ENCODE measurements around the gene FAM240A. TPM values are rescaled to one million over a fixed set of nuclear protein-coding genes. Genes with fewer than 3 reads are reported as not detected.

FAM240A gene
- total and polyA plus RNA-seq, 9 donors = 0.17 TPM; not detected in 8

- Histone ChIP-seq H3K27me3 (no peaks in the 10 kb centered on the region), H3K4me3 (no peak overlapping the region), H3K36me3 (no peaks in the 10 kb centered on the region), H3K4me1 (ENCODE audit: insufficient read depth) (peaks cover 2% of the 10 kb centered on the region), H3K27ac (no peak overlapping the region), H3K9me3 (no peaks in the 10 kb centered on the region)
- 33 to 49% (median 40%) methylated on average over 8 of the region's 8 CpGs for WGBS, 3 donors
- intact Hi-C loops (cut with DNase I) = no loop called here
- TF ChIP-seq CTCF (IDR thresholded peaks at IDR 0.05) (no peak), POLR2A (IDR thresholded peaks at IDR 0.05) (no peak), EP300 (IDR thresholded peaks at IDR 0.05) (no peak)
- DNase-seq = no peak
Observed at GRCh38 chr3:46619845-46620778, 7.8 kb downstream of the FAM240A start.

- Histone ChIP-seq H3K36me3 (no peaks in the 10 kb centered on the region), H3K4me3 (no peak overlapping the region), H3K27me3 (no peaks in the 10 kb centered on the region), H3K4me1 (ENCODE audit: insufficient read depth) (peaks cover 6% of the 10 kb centered on the region), H3K27ac (no peak overlapping the region), H3K9me3 (no peaks in the 10 kb centered on the region)
- intact Hi-C loops (cut with DNase I) = no loop called here
- TF ChIP-seq POLR2A (IDR thresholded peaks at IDR 0.05) (no peak), EP300 (IDR thresholded peaks at IDR 0.05) (no peak), CTCF (IDR thresholded peaks at IDR 0.05) (no peak)
- no peak for DNase-seq
- 67 to 75% (median 70%) methylated on average over 2 of the region's 2 CpGs for WGBS, 3 donors
Observed at GRCh38 chr3:46624533-46624932, 12.2 kb downstream of the FAM240A start.

- 74 to 80% (median 75%) methylated on average over 3 of the region's 3 CpGs for WGBS, 3 donors
- intact Hi-C loops (cut with DNase I) = no loop called here
- TF ChIP-seq EP300 (IDR thresholded peaks at IDR 0.05) (no peak), CTCF (IDR thresholded peaks at IDR 0.05) (no peak), POLR2A (IDR thresholded peaks at IDR 0.05) (no peak)
- no peaks in the 10 kb centered on the region for H3K27me3 ChIP-seq
- H3K9me3 ChIP-seq = no peaks in the 10 kb centered on the region
- H3K4me1 ChIP-seq (ENCODE audit: insufficient read depth) = peaks cover 5% of the 10 kb centered on the region
- DNase-seq = no peak
- no peak overlapping the region for H3K27ac ChIP-seq
- no peaks in the 10 kb centered on the region for H3K36me3 ChIP-seq
- H3K4me3 ChIP-seq = no peak overlapping the region
Observed at GRCh38 chr3:46624975-46625490, 12.7 kb downstream of the FAM240A start.

- Histone ChIP-seq H3K4me1 (ENCODE audit: insufficient read depth) (peaks cover 4% of the 10 kb centered on the region), H3K9me3 (no peaks in the 10 kb centered on the region), H3K27me3 (no peaks in the 10 kb centered on the region), H3K36me3 (no peaks in the 10 kb centered on the region), H3K27ac (no peak overlapping the region), H3K4me3 (no peak overlapping the region)
- DNase-seq = no peak
- intact Hi-C loops (cut with DNase I) = no loop called here
- WGBS, 3 donors = 84 to 93% (median 92%) methylated on average over 4 of the region's 4 CpGs
- no peak for TF ChIP-seq POLR2A (IDR thresholded peaks at IDR 0.05)
- no peak for TF ChIP-seq EP300 (IDR thresholded peaks at IDR 0.05)
- no peak for TF ChIP-seq CTCF (IDR thresholded peaks at IDR 0.05)
Observed at GRCh38 chr3:46626039-46626438, 13.7 kb downstream of the FAM240A start.

All from ovary (tissue), 9 donors.